Parathyroid adenoma (tissue), 2 donors: ENCODE results near the gene PGM2L1.

Experiments used
- H2AFZ ChIP-seq: fragments of 300-600 bp; sonication (generic); one replicate; pipeline ENCODE4 v1.7.0; 2017; ENCODE audit warnings: antibody characterized with exemption, mild to moderate bottlenecking
- H3K27ac ChIP-seq: fragments of 300-600 bp; sonication (generic); one replicate; pipeline ENCODE4 v1.7.0; 2017
- H3K27me3 ChIP-seq: fragments of 300-600 bp; sonication (generic); one replicate; pipeline ENCODE4 v1.7.0; 2017; ENCODE audit warnings: low read length; ENCODE audit not compliant: control insufficient read depth, insufficient read depth
- H3K36me3 ChIP-seq: fragments of 300-600 bp; sonication (generic); one replicate; pipeline ENCODE4 v1.7.0; 2017; ENCODE audit warnings: low read length; ENCODE audit not compliant: control insufficient read depth, insufficient read depth
- H3K4me1 ChIP-seq: fragments of 300-600 bp; sonication (generic); one replicate; pipeline ENCODE4 v1.7.0; 2017; ENCODE audit warnings: control low read depth
- H3K4me2 ChIP-seq: fragments of 300-600 bp; sonication (generic); one replicate; pipeline ENCODE4 v1.7.0; 2017; ENCODE audit warnings: low read length
- H3K4me3 ChIP-seq: fragments of 300-600 bp; sonication (generic); one replicate; pipeline ENCODE4 v1.7.0; 2017; ENCODE audit warnings: low read depth, low read length
- H3K79me2 ChIP-seq: fragments of 300-600 bp; sonication (generic); one replicate; pipeline ENCODE4 v1.7.0; 2017; ENCODE audit warnings: control low read depth
- H3K9ac ChIP-seq: fragments of 300-600 bp; sonication (generic); one replicate; pipeline ENCODE4 v1.7.0; 2017; ENCODE audit warnings: mild to moderate bottlenecking
- H3K9me3 ChIP-seq: fragments of 300-600 bp; sonication (generic); one replicate; pipeline ENCODE4 v1.7.0; 2017; ENCODE audit warnings: low read length; ENCODE audit not compliant: control insufficient read depth
- TF ChIP-seq, protein P1 (sequence below): fragments of 300-600 bp; sonication (generic); IDR thresholded peaks from one replicate; pipeline ENCODE4 v1.7.0; 2017; ENCODE audit warnings: antibody characterized with exemption, mild to moderate bottlenecking
- donor health status: primary hyperparathyroidism.

PGM2L1 gene

DNA sequence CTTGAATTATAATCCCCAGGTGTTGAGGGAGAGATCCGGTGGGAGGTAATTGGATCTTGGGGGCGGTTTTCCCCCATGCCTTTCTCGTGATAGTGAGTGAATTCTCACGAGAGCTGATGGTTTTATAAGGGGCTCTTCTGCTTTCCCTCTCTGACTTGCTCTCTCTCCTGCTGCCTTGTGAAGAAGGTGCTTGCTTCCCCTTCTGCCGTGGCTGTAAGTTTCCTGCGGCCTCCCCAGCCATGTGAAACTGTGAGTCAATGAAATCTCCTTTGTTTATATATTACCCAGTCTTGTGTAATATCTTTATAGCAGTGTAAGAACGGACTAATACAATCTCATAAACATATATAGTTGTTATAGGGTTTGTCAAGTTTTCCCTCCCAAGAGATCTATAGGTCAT, 36.3 kb upstream of the PGM2L1 start:
- H3K27me3 ChIP-seq, result no peaks in the 10 kb centered on the region
- TF ChIP-seq, protein P1, sequence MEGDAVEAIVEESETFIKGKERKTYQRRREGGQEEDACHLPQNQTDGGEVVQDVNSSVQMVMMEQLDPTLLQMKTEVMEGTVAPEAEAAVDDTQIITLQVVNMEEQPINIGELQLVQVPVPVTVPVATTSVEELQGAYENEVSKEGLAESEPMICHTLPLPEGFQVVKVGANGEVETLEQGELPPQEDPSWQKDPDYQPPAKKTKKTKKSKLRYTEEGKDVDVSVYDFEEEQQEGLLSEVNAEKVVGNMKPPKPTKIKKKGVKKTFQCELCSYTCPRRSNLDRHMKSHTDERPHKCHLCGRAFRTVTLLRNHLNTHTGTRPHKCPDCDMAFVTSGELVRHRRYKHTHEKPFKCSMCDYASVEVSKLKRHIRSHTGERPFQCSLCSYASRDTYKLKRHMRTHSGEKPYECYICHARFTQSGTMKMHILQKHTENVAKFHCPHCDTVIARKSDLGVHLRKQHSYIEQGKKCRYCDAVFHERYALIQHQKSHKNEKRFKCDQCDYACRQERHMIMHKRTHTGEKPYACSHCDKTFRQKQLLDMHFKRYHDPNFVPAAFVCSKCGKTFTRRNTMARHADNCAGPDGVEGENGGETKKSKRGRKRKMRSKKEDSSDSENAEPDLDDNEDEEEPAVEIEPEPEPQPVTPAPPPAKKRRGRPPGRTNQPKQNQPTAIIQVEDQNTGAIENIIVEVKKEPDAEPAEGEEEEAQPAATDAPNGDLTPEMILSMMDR, result no peak
- no peak overlapping the region for H3K4me3 ChIP-seq
- no peaks in the 10 kb centered on the region for H3K9me3 ChIP-seq
- H3K79me2 ChIP-seq, result no peaks in the 10 kb centered on the region
- H3K9ac ChIP-seq, result no peak overlapping the region
- no peak overlapping the region for H3K27ac ChIP-seq
- H3K36me3 ChIP-seq, result no peaks in the 10 kb centered on the region
- no peaks in the 10 kb centered on the region for H3K4me1 ChIP-seq
- no peak overlapping the region for H3K4me2 ChIP-seq
- H2AFZ ChIP-seq, result no peak overlapping the region

DNA sequence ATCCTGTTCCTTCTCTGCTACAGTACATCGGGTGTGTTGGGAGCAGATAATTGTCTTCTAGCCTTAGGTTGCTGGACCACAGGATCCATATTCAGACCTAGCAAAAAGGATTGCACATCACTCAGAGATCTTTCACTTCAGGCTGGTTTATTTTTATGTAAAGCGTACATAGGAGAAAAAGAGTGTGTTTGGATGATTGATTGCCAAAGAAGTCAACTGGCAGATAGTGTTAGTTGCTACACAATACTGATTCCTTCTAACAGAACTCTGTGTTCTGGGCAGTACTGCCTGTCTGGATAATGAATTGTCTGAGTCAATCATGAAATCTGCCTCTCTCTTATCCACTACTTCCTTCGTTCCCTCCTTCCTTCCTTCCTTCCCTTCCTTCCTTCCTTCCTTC, 31.0 kb upstream of the PGM2L1 start:
- Histone ChIP-seq H3K4me1 (no peaks in the 10 kb centered on the region), H3K36me3 (no peaks in the 10 kb centered on the region), H3K27me3 (no peaks in the 10 kb centered on the region), H2AFZ (no peak overlapping the region), H3K27ac (no peak overlapping the region), H3K4me2 (no peak overlapping the region), H3K9me3 (no peaks in the 10 kb centered on the region), H3K4me3 (no peak overlapping the region), H3K79me2 (no peaks in the 10 kb centered on the region), H3K9ac (no peak overlapping the region)
- TF ChIP-seq, protein P1, result no peak

DNA sequence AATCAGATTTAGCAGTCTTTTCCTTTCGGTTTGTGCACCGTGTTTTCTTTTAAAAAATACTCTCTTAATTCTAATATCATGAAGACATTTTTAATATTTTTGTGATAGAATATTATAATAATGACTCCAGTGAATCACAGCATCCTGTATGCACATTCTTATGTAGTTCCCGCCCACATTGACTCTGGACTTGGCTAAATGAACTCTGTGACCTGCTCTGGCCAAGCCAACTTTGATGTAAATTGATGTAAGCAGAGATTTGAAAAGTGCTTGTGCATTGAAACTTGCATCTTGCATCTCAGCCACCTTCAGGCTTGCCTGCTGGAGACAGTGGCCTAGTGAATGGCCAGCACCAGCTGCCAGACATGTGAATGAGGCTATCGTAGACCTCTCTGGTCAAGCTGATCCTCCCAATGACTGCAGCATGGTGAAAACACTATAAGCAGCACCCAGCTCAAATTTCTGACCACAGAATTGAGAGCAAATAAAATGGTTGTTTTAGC, 29.2 kb upstream of the PGM2L1 start:
- H3K36me3 ChIP-seq, result no peaks in the 10 kb centered on the region
- H3K4me1 ChIP-seq, result no peaks in the 10 kb centered on the region
- H3K27ac ChIP-seq, result no peak overlapping the region
- no peaks in the 10 kb centered on the region for H3K79me2 ChIP-seq
- no peaks in the 10 kb centered on the region for H3K27me3 ChIP-seq
- no peak overlapping the region for H2AFZ ChIP-seq
- H3K4me3 ChIP-seq, result no peak overlapping the region
- H3K4me2 ChIP-seq, result no peak overlapping the region
- no peak overlapping the region for H3K9ac ChIP-seq
- H3K9me3 ChIP-seq, result no peaks in the 10 kb centered on the region
- TF ChIP-seq, protein P1, result no peak

DNA sequence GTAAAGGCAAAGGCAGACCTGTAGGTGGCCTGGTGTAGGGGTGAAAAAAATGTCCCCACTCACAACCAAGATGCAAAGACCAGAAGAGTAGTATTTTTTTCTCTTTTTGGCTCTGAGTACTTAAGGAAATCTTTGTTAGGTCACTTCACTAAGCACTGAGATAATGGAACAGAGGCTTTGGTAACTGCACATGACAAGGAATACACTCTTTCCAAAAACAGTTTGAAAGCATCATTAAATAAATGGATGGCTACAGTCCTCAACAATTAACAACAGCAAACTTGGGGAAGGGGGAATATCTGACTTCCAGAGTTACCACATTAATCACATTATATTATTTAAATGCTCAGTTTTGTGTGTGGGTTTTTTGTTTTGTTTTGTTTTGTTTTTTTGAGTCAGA, 26.9 kb upstream of the PGM2L1 start:
- no peaks in the 10 kb centered on the region for H3K9me3 ChIP-seq
- H3K9ac ChIP-seq, result no peak overlapping the region
- H3K36me3 ChIP-seq, result no peaks in the 10 kb centered on the region
- H3K27me3 ChIP-seq, result no peaks in the 10 kb centered on the region
- no peak overlapping the region for H3K4me3 ChIP-seq
- H3K4me1 ChIP-seq, result no peaks in the 10 kb centered on the region
- TF ChIP-seq, protein P1, result no peak
- H2AFZ ChIP-seq, result no peak overlapping the region
- H3K79me2 ChIP-seq, result no peaks in the 10 kb centered on the region
- no peak overlapping the region for H3K4me2 ChIP-seq
- no peak overlapping the region for H3K27ac ChIP-seq

DNA sequence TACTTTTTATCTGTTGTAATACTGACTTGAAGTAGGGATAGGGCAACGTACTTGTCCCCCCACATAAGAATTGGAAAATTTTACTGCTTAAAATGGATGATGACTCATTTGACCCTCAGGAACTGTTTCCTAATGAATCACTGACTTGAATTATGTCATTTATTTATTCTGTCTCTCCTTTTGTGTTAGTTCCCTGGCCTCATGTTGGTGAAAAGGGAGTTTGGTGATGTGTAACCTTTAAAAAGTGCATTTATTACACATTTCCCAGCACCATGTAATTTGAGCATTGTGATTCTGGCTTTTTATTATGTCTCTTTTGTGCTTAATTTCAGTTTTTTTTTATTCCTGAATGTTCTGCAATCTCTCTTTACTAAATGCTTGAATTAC, 20.3 kb upstream of the PGM2L1 start:
- TF ChIP-seq, protein P1, result no peak

More for the DNA sequence above, 20.3 kb upstream of the PGM2L1 start:
- H3K4me3 ChIP-seq, result no peak overlapping the region
- no peaks in the 10 kb centered on the region for H3K79me2 ChIP-seq
- H3K9me3 ChIP-seq, result no peaks in the 10 kb centered on the region
- no peak overlapping the region for H3K4me2 ChIP-seq
- H3K9ac ChIP-seq, result no peak overlapping the region
- H3K36me3 ChIP-seq, result no peaks in the 10 kb centered on the region
- no peaks in the 10 kb centered on the region for H3K4me1 ChIP-seq
- no peak overlapping the region for H3K27ac ChIP-seq
- no peaks in the 10 kb centered on the region for H3K27me3 ChIP-seq
- no peak overlapping the region for H2AFZ ChIP-seq
